RWPE1 (cell line): ENCODE data around the gene ASH1L.

ENCODE experiments used
- CTCF ChIA-PET: fragments of 350-600 bp; sonication (Branson Sonifier 250); formaldehyde crosslinking; extraction: SDS; loops from one replicate; lab custom pipeline; 2021; lab: Yijun Ruan, JAX
- POLR2A ChIA-PET: fragments of 400-600 bp; formaldehyde crosslinking; extraction: SDS; loops from one replicate; lab custom pipeline; 2020; ENCODE audit warnings: antibody characterized with exemption; ENCODE audit not compliant: low non-redundant PET; lab: Yijun Ruan, JAX
- DNase-seq: peaks from one replicate; pipeline ENCODE4 v3.0.0; 2012; ENCODE audit warnings: low spot score
- H3K27ac ChIP-seq: fragments of 450-650 bp; 2 replicates; pipeline ENCODE4 v1.5.1; 2017
- TF ChIP-seq, protein P1 (sequence below): fragments of 450-650 bp; conservative IDR thresholded peaks from 2 replicates; pipeline ENCODE4 v1.5.1; 2017; ENCODE audit warnings: low read depth, mild to moderate bottlenecking

The ASH1L gene

GRCh38 chr1:155286544-155286943 lies 276.1 kb downstream of the ASH1L start:
- ChIA-PET POLR2A (no interaction called here), CTCF (interaction anchor here (0.5 to 0.9 kb wide), 3 partner anchors 36 to 293 kb away, joined by 3 read pairs; no protein-coding TSS in a partner anchor)
- no peak overlapping the region for H3K27ac ChIP-seq
- TF ChIP-seq, protein P1, sequence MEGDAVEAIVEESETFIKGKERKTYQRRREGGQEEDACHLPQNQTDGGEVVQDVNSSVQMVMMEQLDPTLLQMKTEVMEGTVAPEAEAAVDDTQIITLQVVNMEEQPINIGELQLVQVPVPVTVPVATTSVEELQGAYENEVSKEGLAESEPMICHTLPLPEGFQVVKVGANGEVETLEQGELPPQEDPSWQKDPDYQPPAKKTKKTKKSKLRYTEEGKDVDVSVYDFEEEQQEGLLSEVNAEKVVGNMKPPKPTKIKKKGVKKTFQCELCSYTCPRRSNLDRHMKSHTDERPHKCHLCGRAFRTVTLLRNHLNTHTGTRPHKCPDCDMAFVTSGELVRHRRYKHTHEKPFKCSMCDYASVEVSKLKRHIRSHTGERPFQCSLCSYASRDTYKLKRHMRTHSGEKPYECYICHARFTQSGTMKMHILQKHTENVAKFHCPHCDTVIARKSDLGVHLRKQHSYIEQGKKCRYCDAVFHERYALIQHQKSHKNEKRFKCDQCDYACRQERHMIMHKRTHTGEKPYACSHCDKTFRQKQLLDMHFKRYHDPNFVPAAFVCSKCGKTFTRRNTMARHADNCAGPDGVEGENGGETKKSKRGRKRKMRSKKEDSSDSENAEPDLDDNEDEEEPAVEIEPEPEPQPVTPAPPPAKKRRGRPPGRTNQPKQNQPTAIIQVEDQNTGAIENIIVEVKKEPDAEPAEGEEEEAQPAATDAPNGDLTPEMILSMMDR: no peak
- DNase-seq: no peak

DNA sequence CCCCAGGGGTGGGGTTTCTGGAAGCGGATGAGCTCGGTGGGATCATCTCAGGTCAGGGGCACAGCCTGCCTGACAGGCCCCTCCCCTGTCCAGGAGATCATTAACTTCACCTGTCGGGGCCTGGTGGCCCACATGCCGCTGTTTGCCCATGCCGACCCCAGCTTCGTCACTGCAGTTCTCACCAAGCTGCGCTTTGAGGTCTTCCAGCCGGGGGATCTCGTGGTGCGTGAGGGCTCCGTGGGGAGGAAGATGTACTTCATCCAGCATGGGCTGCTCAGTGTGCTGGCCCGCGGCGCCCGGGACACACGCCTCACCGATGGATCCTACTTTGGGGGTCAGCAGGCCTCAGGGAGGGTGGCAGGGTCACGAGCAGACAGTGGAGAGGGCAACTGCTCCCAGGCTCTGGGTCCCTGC lies 277.0 kb downstream of the ASH1L start:
- POLR2A ChIA-PET: no interaction called here
- CTCF ChIA-PET: interaction anchor here (0.5 to 0.9 kb wide), 3 partner anchors 35 to 294 kb away, joined by 3 read pairs; no protein-coding TSS in a partner anchor
- H3K27ac ChIP-seq: no peak overlapping the region
- TF ChIP-seq, protein P1: no peak
- no peak for DNase-seq
